DMS53 treated with DMSO at 0.1 percent for 48 hours (cell line): Measurements from ENCODE around the gene THPO.

ENCODE experiments used
- DNase-seq: peaks from one replicate; lab custom pipeline; 2025; ENCODE audit not compliant: unreplicated experiment; lab: John Stamatoyannopoulos, UW

Gene THPO

DNA sequence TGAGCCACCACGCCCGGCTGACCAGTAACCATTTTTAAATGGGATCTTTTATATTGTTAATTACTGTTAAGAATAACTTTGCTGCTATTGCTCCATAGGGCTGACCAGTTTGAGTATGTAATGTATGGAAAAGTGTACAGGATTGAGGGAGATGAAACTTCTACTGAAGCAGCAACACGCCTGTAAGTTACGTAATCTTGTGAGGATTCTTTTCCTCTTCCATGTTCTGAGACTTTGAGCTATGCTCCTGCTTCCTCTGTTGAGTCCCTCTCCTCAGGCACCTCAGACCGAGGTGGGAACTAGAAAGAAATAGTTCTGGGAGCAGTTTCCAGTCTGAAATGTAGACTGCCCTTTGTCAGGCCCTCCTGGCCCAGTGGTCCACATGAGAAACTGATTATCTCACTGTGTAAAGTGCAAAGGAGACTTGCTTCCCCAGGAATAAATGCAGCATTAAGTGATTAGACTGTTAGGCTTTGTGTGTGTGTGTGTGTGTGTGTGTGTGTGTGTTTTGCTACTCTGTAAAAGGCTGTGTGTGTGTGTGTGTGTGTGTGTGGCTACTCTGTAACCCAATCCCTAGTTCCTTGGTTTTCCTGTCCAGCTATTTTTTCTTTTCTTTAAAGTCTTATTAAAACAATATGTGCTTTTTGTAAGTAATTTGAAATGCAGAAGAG, 11.3 kb downstream of the THPO start:
- DNase-seq = no peak

GRCh38 chr3:184362668-184363546, 15.1 kb downstream of the THPO start:
- peak; percentile 89 for DNase-seq

GRCh38 chr3:184361932-184362667, 15.9 kb downstream of the THPO start:
- DNase-seq = peak; percentile 58

DNA sequence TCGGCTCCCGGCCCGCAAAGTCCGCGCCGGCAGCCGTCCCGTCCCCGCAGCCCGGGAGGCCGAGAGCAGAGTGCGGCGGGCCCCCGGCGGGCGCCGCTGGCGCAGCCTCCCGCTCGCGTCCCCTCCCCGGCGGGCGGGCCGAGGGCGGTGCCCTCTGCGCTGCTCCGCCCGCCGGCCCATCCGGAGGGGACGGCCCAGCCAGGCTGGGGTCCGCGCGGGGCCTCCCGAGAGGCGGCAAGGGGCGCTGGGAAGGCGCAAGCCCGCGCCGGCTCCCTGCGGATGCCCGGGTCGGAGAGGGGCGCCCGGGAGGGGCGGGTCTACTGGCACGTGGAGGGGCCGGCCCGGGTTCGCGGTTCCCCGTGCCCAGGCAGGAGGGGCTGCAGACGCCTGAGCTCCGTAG, 16.5 kb downstream of the THPO start, which contains the start of the genes CLCN2 and POLR2H:
Gene CLCN2 (minus strand): TSS at position 74 of the 400 bp plus-strand sequence. CDS start 126 bp downstream, outside the sequence.
Gene POLR2H (plus strand): TSS at position 179 of the 400 bp plus-strand sequence. CDS start 1,783 bp downstream, outside the sequence.
- no peak for DNase-seq

GRCh38 chr3:184360929-184361531, 17.0 kb downstream of the THPO start:
- DNase-seq = no peak

DNA sequence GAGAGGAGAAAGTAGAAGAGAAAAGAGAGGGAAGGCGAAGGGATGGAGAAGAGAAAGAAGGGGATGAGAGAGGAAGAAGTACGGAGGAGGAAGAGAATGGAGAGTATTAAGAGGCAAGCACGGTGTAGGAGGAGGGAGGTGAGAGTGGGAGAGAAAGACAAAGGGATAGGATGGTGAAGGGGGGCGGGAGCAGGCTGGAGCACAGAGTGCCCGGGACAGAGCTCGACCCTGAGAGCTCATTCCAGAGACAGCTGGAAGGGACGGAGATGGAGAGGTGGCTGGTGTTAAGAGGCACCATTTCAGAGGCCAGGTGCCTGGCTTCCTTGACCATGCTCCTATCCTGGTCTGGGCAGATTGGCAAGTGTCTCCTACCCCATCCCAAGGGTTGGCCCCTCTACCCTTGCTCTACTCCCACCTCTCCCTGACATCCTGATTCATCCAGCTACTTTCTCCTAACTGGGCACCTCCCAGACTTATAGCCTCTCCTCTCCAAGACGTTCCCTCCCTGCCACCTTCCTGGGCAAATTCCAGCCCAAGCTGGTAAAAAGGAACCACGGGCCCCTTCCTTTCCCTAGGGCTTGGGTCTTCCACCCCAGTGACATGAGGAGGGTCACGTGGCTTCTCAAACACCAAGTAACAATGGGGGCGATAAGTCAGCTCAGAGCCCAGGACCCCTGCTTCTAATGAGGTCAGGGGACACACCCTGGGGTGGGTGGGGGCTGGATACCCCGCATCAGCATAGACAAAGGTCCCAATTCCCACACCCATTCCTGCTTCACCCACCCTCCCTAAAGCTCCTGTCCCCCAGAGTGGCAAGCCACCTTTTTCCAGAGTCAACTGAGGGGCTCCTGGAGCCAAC, 17.7 kb downstream of the THPO start:
- no peak for DNase-seq

- no peak for DNase-seq
These were observed 18.4 kb downstream of the THPO start for GRCh38 chr3:184359610-184360009.

GRCh38 chr3:184358921-184359350, 19.1 kb downstream of the THPO start:
- DNase-seq = no peak

DNA sequence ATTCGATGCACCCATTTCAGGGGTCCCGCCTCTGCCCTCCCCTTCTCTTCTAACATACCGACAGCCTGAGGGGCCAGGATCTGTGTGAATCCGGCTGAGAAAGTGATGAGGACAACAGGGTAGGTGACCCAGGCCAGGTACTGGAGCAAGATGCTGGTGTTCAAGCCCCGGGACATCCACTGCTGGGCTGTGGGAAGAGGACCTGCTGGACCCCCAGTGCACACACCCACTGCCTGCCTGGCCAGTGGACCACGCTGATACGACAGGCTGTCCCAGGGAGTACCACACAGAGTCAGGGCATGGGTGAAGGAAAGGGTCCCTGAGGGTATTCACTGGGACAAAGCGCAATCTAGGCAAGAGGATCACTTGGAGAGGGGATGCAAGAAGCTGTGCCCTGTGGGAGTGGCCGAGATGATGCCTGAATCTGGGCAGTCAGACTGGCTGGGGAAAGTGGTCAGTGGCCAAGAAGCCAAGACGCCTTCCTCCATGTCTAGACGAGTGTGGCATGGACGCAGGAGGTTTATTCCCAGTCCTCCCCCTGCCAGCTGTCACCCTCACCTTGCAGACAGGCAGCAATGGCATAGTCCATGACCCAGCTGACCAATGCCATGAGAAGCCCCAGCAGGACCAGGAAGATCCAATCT, 19.8 kb downstream of the THPO start:
- DNase-seq = no peak

GRCh38 chr3:184357248-184358123, 20.5 kb downstream of the THPO start:
- no peak for DNase-seq

DNA sequence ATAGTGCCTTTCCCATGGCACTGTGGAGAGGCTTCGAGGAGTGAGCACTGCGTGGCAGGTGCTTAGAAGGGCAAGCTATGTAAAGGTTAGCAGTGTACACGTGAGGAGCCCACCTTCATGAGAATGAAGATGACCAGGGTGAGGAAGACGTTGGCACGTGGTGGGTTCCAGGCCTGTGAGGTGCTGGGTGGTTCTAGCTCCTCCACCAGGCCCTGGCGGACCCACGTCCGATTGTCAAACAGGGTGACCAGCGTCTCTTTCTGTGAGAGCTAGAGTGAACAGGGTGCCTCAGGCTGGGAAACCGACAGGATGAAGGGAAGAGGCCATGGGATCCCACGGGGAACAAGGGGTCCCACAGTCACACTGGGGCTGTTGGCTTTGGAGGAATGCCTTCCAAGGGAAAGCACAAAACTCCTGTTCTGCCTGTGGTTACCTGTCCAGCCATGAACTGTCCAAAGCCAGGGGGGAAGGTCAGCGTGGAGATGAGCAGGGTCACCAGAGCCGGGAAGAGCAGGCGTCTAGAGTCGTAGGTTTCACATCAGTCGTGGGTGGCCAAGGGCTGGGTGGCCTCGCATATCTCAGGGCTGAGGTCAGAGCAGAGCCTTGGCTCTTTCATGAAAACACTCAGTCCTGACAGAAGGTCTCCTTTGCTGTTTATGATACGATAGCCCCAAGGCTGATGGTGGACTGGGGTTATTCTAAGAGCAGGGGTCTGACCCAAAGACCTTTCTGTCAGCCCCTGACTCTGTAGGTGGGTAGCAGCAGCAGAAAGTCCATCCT, 22.6 kb downstream of the THPO start:
- DNase-seq = no peak

DNA sequence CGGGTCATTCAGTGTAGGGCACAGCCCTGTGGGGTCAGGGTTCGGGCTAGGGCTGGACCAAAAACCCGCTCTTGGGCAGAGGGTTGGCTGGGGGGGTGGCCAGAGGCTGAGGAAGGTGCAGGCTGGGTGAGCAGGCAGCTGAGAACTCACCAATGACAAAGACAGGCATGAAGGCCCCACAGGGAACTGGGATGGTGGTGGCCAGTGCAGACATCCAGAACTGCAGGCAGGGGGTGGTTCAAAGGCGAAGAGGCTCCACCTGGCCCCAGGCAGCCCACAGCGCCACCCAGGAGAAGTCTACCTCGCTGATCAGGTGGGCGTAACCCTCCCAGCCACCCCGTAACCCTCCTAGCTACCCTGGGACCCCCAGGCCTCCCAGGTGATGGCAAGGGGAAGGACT, 23.3 kb downstream of the THPO start:
- DNase-seq = no peak

- no peak for DNase-seq
These were observed 23.8 kb downstream of the THPO start for GRCh38 chr3:184354121-184354728.

DNA sequence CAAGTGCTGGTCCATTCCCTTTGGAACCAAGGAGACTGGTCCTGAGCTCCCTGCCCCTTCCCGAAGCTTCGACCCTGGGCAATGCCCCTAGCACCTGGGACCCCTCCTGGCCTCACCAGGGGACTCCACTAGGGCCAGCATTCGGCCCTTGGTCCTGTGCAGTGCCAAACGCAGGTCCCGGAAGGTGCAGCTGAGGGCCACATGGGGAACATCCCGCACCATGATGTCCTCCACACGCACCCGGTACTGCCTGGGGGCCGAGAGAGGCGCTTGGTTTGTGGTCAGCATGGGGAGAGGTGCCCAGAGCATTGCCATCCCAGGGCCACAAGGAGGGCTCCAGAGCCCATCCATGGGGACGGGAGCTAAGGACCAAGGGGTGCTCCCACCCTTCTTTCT, 24.5 kb downstream of the THPO start:
- no peak for DNase-seq

DNA sequence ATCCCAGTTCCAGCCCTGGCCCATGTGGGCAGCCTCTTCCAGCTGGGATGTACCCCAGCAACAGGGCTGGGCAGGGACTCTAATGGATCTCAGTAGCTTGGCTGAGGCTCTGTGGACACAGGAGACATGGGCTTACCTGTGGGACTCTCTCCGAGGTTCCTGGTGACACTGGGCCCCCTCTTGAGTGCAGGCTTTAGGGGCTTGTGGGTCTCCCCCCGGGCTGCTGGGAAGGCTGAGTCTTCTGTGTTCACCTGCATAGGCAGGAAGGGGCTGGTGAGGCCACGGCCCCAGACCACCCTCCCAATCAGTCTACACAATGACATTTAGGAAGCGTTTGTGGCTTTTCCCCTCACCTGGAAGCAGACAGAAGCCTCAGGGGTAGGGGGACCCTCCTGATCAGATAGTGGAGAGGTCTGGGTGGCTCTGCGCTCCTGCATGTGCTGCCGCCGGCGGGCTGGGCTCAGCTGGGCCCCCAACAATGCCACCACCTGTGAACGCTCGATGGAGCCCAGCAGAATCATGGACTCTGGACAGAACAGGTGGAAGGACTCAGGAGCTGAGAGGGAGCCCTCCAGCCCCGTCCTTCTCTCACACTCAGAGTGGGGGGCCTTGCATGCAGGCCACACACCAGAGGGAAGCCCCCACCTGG, 25.0 kb downstream of the THPO start:
- no peak for DNase-seq

DNA sequence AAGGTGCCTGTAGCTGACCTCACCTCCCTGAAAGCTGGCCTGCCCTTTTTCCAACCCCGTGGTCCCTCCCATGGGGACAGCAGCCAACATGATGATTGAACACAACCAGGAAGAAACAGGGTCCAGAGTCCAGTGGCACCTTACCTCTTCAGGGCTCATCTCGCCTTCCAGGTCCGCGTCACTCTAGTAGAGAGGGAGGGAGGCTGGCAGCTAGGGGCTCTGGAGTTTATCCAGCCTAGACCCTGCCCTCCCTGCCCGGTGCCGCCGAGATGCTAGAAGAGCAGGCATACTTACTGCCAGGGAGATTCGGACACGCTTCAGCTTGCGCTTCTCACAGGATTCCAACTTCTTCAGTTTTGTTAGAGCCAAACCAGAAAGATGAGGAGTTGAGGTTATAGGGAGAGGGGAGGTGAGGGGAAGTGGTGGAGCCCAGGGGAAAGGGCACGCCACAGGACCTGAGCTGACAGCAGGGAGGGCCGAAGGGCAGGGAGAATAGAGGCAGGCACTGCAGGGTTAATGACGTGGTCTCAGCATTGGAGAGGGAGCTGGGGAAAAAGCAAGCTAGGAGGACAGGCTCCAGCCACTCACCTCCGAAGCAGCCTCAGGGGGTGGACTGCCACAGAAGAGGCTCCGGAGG, 25.7 kb downstream of the THPO start:
- no peak for DNase-seq
